HG02623 (cell line): ENCODE data around the gene CHPF2.
A peak's percentile ranks its signal among the peaks of the same experiment; 100 is the strongest.

ENCODE experiments used
- ATAC-seq: cut with Tn5 transposase; IDR thresholded peaks from one replicate; pipeline ENCODE4 v1.9.1; 2021; ENCODE audit warnings: moderate library complexity; ENCODE audit not compliant: unreplicated experiment

CHPF2 gene

GRCh38 chr7:151231080-151231479 is 1.2 kb upstream of the CHPF2 start:
- ATAC-seq, result no peak

GRCh38 chr7:151232917-151233701 is 826 bp downstream of the CHPF2 start:
- ATAC-seq, result peak; percentile 26

GRCh38 chr7:151233804-151234203 is 1.5 kb downstream of the CHPF2 start:
- ATAC-seq, result no peak

GRCh38 chr7:151235091-151235787 is 3.0 kb downstream of the CHPF2 start:
- ATAC-seq, result no peak

- no peak for ATAC-seq
These were observed 4.1 kb downstream of the CHPF2 start for GRCh38 chr7:151236406-151236805.

- no peak for ATAC-seq
These were observed 5.2 kb downstream of the CHPF2 start for GRCh38 chr7:151237244-151238189.

- no peak for ATAC-seq
These were observed 6.0 kb downstream of the CHPF2 start for GRCh38 chr7:151238190-151238810.

- ATAC-seq, result no peak
These were observed 6.9 kb downstream of the CHPF2 start for GRCh38 chr7:151238924-151239836.

- no peak for ATAC-seq
These were observed 7.7 kb downstream of the CHPF2 start for GRCh38 chr7:151239837-151240459.

GRCh38 chr7:151240536-151240935 is 8.3 kb downstream of the CHPF2 start:
- ATAC-seq, result no peak

- no peak for ATAC-seq
These were observed 8.9 kb downstream of the CHPF2 start for GRCh38 chr7:151240942-151241754.

GRCh38 chr7:151241755-151242096 is 9.4 kb downstream of the CHPF2 start:
- no peak for ATAC-seq

GRCh38 chr7:151242159-151243044 is 10.1 kb downstream of the CHPF2 start:
- ATAC-seq, result no peak

GRCh38 chr7:151243045-151243349 is 10.7 kb downstream of the CHPF2 start:
- ATAC-seq, result no peak

GRCh38 chr7:151243408-151244195 is 11.3 kb downstream of the CHPF2 start:
- ATAC-seq, result no peak

- no peak for ATAC-seq
These were observed 12.0 kb downstream of the CHPF2 start for GRCh38 chr7:151244196-151244840.
